NCI-H187 treated with DMSO at 0.1 percent for 48 hours (cell line): Measurements from ENCODE around the gene ZNF486.
"Not testable (repeated sequence)": the region's sequence is repeated elsewhere in the genome, so short reads cannot be mapped to it uniquely, and the experiment has no call there.

Experiments
- DNase-seq: peaks from one replicate; lab custom pipeline; 2025; lab: John Stamatoyannopoulos, UW

Gene ZNF486

DNA sequence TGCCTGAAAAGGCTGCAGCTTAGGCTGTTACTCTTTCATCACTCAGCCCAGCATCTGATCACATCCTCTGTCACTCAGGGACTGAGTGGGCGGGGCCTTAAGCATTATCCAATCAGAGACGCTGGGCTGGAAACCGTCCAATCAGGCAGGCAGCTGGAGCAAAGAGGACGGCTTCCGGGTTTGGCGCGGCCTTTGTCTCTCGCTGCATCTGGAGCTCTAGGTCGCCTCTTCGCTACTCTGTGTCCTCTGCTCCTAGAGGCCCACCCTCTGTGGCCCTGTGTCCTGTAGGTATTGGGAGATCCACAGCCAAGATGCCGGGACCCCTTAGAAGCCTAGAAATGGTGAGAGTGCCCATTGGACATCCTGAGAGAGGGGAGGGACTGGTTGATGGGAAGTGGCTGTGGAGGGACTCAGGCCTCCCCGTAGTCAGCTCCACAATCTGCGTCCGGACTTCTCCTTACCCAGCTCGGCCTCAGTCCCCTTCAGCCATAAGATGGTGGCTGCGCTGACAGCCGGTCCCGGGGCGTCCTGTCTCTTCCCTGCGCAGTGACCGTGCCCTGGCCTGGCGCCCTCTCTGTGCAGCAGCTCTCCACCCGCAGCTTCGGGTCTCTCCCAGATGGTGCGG lies at the start of gene ZNF486:
Gene ZNF486 (plus strand): TSS at position 195 of the 625 bp plus-strand sequence. CDS start 117 bp downstream, at position 312.
- DNase-seq, result no peak

DNA sequence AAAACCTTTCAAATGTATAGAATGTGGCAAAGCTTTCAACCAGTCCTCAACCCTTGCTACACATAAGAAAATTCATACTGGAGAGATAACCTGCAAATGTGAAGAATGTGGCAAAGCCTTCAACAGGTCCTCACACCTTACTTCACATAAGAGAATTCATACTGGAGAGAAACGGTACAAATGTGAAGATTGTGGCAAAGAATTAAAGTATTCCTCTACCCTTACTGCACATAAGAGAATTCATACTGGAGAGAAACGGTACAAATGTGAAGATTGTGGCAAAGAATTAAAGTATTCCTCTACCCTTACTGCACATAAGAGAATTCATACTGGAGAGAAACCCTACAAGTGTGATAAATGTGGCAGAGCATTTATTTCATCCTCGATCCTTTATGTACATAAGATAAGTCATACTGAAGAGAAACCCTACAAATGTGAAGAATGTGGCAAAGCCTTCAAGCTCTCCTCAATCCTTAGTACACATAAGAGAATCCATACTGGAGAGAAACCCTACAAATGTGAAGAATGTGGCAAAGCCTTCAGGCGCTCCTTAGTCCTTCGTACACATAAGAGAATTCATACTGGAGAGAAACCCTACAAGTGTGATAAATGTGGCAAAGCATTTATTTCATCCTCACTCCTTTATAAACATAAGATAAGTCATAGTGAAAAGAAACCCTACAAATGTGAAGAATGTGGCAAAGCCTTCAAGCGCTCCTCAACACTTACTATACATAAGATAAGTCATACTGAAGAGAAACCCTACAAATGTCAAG lies 48.8 kb upstream of the ZNF486 start:
- DNase-seq, result not testable (repeated sequence)

DNA sequence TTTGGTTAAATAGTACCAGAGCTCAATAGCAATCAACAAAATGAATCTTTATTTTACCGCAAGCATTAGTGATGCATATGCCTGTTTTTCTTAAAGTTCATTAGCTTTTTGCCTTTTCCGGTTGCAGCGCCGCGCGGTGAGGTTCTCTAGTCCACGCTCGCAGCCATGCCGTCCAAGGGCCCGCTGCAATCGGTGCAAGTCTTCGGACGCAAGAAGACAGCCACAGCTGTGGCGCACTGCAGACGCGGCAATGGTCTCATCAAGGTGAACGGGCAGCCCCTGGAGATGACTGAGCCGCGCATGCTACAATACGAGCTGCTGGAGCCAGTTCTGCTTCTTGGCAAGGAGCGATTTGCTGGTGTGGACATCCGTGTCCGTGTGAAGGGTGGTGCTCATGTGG lies 42.1 kb upstream of the ZNF486 start:
- no peak for DNase-seq

DNA sequence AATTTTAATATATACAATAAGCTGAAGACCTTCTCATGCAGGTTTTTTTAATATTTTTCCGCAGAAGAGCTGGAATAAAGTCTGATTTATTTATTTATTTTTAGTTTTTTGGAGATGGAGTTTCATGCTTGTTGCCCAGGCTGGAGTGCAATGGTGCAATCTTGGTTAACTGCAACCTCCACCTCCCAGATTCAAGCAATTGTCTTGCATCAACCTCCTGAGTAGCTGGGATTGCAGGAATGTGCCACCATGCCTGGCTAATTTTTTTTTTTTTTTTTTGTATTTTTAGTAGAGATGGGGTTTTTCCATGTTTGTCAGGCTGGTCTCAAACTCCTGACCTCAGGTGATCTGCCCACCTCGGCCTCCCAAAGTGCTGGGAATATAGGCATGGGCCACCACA lies 34.1 kb upstream of the ZNF486 start:
- not testable (repeated sequence) for DNase-seq

DNA sequence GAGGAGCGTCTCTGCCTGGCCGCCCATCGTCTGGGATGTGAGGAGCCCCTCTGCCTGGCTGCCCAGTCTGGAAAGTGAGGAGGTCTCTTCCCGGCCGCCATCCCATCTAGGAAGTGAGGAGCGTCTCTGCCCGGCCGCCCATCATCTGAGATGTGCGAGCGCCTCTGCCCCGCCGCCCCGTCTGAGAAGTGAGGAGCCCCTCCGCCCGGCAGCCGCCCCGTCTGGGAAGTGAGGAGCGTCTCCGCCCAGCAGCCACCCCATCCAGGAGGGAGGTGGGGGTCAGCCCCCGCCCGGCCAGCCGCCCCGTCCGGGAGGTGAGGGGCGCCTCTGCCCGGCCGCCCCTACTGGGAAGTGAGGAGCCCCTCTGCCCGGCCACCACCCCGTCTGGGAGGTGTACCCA lies 29.3 kb upstream of the ZNF486 start:
- DNase-seq, result not testable (repeated sequence)

DNA sequence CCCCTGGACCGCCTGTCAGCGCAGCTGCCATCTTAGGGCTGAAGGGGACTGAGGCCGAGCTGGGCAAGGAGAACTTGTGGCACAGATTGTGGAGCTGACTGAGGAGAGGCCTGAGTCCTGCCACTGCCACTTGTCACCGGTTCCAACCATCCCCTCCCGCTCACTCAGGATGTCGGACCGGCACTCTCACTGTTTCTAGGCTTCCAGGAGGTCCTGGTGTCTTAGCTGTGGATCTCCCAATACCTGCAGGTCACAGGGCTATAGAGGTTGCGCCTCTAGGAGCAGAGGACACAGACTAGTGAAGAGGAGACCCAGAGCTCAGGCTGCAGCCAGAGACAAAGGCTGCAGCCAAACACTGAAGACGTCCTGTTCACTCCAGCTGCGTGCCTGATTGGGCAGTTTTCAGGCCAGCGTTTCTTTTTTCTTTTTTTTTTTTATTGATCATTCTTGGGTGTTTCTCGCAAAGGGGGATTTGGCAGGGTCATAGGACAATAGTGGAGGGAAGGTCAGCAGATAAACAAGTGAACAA lies 15.3 kb upstream of the ZNF486 start:
- no peak for DNase-seq

DNA sequence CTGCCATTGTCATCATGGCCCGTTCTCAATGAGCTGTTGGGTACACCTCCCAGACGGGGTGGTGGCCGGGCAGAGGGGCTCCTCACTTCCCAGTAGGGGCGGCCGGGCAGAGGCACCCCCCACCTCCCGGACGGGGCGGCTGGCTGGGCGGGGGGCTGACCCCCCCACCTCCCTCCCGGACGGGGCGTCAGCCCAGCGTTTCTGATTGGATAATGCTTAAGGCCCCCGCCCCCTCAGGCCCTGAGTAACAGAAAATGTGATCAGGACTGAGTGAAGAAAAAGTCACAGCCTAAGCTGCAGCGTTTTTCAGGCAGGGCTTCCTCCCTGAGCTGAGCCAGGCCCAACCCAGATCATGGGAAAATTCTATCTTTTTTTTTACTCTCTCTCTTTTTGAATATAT lies 14.5 kb upstream of the ZNF486 start:
- DNase-seq, result not testable (repeated sequence)

DNA sequence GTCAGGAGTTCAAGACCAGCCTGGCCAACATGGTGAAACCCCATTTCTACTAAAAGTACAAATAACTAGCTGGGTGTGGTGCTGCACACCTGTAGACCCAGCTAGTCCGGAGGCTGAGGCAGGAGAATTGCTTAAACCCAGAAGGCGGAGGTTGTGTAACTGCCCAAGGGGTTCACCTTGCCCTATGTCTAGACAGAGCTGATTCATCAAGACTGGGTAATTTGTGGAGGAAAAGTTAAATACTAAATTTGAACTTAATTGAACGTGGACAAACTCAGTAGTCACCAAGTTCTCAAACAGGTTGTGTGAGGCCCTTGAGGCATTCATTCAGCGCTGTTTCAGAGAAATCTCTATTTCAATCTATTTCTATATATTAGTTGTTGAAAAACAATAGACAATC lies 13.7 kb upstream of the ZNF486 start:
- DNase-seq, result no peak

DNA sequence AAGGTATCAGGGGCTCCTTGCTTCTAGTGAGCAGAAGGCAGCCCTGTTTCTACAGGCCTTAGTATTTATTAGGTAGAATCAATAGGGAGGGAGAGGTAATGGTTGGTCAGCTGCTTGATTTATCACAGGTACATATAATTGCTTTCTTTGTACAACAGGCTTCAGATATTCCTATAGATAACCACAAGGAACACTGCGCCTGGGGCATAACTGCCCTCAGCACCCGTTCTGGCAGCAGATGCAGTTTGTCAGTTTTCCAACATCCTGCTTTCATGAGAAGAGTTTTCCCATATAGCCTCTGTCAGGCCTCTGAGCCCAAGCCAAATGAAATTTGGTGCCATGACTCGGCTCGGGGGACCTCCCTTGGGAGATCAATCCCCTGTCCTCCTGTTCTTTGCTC lies 12.4 kb upstream of the ZNF486 start:
- DNase-seq, result no peak

DNA sequence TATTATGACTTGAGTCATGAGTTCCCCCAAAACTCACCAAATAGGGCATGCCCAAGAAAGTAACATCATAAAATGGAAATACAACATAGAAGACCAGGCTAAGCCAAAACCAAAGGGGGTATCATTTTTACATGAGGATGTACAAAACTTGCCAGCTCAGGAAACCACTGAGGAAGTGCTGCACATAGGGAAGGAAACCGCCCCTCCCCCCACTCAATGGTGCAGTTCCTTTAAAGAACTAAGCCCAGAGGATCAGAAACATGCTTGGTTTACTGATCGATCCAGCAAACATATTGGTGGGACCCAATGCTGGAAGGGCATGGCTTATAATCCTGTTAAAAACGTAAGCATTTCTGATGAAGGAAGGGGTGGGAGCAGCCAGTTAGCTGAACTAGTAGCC lies 4.2 kb upstream of the ZNF486 start:
- no peak for DNase-seq

DNA sequence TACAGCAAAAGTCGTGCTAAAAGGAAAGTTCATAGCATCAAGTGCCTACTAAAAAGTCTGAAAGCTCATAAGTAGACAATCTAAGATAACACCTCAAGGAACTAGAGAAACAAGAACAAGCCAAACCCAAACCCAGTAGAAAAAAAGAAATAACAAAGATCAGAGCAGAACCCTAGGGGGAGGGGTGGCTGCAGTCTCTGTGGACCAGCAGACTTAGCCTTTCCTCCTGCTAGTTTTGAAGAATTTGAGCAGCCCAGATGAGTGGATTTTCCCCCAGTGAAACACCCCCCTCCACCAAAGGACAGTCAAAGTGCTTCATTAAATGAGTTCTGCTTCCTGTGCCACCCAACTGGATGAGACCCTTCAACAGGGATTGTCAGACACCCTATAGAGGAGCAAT lies 2.6 kb upstream of the ZNF486 start:
- no peak for DNase-seq

DNA sequence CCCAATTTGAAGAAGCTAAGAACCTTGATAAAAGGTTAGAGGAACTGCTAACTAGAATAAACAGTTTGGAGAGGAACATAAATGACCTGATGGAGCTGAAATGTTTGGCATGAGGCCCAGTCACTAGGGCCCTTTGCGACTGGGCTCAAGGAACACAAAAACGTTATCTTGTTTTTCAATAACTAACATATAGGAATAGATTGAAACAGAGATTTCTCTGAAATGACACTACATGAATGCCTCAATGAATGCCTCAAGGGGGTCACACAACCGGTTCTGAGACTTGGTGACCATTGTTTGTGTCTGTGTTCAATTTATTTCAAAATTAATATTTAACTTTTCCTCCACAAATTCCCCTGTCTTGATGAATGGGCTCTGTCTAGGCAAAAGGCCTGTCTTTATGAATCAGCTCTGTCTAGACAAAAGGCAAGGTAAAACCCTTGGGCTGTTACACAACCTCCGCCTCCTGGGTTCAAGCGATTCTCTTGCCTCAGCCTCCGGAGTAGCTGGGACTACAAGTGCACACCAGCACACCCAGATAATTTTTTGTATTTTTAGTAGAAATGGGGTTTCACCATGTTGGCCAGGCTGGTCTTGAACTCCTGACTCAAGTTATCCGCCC lies 932 bp upstream of the ZNF486 start:
- no peak for DNase-seq

DNA sequence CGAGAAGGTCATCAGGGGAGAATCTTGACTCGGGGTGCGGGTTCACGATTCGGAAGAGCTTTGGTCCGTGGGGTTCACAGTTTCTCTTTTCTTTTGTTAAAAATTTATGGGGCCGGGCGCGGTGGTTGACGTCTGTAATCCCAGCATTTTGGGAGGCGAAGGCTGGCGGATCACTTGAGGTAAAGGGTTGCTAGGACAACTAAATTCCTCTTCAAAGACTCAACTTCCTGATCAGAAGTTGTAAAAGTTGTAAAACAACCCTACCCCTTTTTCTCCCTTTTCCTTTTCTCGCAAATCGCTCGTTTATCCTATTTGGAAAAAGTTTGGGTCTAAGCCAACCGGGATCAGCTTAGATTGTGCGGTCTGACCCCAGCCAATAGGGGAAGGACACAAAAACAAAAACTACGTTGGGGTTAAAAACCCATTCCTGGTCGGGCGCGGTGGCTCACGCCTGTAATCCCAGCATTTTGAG lies 673 bp downstream of the ZNF486 start:
- DNase-seq, result no peak

DNA sequence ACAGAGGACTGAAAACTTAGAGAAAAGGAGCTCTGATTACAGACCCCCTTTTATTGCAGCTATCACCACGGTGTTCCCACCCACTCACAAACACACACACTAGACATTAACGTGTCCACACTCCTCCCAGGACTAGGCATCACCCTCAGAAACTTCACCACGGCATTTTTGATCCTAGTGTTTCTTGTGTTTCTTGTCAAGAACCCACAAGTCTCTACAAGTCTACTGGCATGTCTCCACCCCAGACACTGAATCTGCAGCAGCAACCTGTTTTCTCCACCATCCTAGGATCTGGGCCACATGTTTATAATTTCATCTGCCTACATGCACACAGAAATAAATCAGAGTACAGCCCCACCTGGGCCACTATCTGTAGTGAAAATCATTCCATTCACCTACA lies 4.3 kb downstream of the ZNF486 start:
- no peak for DNase-seq

DNA sequence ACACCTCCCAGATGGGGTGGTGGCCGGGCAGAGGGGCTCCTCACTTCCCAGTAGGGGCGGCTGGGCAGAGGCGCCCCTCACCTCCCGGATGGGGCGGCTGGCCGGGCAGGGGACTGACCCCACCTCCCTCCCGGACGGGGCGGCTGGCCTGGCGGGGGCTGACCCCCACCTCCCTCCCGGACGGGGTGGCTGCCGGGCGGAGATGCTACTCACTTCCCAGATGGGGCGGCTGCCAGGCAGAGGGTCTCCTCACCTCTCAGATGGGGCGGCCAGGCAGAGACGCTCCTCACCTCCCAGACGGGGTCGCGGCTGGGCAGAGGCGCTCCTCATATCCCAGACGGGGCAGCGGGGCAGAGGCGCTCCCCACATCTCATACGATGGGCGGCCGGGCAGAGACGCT lies 8.8 kb downstream of the ZNF486 start:
- DNase-seq, result not testable (repeated sequence)

DNA sequence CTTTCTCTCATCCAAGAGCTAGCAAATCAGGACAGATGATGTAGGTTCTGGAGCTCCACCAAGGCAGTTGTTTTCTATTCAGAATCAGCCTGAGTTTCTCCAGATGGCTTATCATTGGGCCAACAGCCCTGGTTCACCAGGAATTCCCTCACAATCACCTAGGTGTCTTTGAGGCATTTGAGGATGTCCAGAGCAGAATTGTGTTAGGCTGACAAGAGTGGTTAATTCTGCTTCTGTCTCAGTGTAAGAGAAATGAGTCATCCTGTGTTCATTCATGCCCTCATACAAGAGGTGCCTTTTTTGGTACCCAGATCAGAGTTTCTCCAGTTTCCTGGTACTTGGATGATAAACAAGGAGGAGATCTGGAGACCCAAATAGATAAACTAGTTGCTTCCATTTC lies 12.9 kb downstream of the ZNF486 start:
- DNase-seq, result not testable (repeated sequence)

DNA sequence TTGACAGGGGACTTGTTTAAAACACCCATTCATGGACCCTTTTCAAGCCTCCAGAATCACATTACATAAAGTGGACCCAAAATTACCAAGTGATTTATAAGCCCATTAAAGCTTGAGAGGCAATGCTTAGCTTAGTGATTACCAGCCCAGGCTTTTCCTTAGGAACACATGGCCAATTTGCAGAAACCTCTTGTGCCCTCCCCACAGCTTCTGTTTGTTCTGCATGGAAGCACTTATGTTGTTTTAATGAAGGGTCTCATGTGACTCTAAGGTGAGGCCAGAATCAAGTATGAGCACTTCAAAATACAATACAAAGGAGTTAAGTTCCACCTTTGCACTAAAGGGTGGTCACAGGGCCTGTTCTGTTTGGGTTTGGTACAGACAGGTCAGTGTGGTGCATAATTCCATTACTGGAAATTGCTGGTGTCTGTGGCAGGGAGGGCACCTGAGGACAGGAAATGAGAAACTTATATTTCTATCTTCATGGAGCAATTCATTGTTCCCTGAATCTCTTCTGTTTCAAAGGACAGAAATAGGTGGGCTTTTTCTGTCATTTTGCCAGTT lies 15.3 kb downstream of the ZNF486 start:
- DNase-seq, result peak; percentile 38

DNA sequence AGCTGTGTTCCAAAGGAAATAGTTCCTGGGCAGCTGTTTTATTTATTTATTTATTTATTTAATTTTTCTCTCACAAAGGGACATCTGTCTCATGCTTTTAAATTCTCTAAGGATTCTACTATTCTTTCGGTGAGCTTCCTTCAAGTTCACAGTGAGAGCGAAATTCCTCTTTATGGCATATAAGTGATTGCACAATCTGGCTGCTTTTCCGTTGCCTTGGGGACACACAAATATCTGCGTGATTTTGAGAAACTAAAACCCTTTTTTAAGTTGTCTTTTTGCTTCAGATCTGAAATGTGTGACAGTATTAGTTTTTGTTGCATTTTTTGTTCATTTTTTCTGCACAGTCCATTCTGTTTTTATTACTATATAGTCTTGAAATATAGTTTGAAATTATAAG lies 19.2 kb downstream of the ZNF486 start:
- DNase-seq, result no peak

DNA sequence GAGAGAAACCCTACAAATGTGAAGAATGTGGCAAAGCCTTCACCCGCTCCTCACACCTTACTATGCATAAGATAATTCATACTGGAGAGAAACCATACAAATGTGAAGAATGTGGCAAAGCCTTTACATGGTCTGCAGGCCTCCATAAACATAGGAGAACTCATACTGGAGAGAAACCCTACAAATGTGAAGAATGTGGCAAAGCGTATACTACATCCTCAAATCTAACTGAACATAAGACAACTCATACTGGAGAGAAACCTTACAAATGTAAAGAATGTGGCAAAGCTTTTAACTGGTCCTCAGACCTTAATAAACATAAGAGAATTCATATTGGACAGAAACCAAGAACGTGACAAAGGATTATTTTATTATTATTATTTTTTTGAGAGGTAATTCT lies 30.7 kb downstream of the ZNF486 start:
- no peak for DNase-seq

DNA sequence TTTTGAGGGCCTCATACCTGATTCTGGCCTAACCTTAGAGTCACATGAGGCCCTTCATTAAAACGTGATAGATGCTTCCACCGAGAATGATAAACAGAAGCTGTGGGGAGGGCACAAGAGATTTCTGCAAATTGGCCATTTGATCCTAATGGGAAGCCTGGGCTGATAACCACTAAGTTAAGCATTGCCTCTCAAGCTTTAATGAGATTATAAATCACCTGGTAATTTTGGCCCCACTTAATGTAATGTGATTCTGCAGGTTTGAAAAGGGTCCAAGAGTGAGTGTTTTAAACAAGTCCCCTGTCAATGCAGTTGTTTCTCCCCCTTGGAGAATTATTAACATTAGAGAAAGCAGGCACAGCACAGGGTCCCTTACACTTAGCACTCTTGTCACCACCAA lies 42.0 kb downstream of the ZNF486 start:
- DNase-seq, result no peak

DNA sequence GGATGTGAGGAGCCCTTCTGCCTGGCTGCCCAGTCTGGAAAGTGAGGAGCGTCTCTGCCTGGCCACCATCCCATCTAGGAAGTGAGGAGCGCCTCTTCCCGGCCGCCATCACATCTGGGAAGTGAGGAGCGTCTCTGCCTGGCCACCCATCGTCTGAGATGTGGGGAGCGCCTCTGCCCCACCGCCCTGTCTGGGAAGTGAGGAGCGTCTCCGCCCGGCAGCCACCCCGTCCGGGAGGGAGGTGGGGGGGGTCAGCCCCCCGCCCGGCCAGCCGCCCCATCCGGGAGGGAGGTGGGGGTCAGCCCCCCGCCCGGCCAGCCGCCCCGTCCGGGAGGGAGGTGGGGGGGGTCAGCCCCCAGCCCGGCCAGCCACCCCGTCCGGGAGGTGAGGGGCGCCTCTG lies 47.4 kb downstream of the ZNF486 start:
- not testable (repeated sequence) for DNase-seq

DNA sequence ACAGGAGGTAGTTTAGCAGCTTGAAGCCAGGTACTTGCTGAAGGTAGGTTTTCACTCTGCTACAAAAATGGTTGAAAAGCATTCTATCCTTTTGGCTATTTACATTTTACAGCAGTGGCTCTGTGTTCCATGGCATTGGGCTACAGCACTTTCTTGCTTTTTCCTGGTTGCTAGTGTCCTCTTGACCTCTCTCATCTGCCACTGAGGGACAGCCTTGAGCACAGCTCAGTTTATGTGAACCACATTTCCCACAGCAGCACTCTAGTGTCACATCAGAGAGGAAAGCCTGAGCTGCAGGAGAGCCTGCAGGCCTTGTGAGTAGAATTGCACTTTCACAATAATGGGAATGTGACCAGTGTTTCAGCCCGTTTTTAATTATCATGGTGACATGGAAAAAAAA lies 54.6 kb downstream of the ZNF486 start:
- DNase-seq, result not testable (repeated sequence)

DNA sequence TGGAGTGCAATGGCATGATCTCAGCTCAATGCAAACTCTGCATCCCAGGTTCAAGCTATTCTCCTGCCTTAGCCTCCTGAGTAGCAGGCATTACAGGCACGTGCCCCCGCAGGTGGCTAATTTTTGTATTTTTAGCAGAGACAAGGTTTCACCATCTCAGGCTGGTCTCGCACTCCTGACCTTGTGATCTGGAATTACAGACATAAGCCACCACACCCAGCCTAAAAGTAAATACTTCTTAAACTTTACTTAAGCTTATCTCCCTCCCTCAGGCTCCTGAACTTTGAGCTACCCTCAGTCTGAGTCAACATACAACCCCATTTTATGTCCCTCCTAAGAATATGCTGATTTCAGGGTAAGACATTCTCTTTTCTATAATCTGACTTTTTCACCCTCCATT lies 66.1 kb downstream of the ZNF486 start:
- no peak for DNase-seq
